Glutamatergic neuron (in vitro differentiated cells): ENCODE data around the gene SAE1. TPM values are rescaled to one million over a fixed set of nuclear protein-coding genes. Genes with fewer than 3 reads are reported as not detected.

Experiments
- DNase-seq: peaks from one replicate; pipeline ENCODE4 v3.0.0; 2022
- H3K27ac Mint-ChIP-seq: one replicate; pipeline ENCODE4 v1.8.0; 2020; ENCODE audit warnings: mild to moderate bottlenecking, mixed read lengths, inconsistent platforms; ENCODE audit not compliant: unreplicated experiment
- H3K27me3 Mint-ChIP-seq: one replicate; pipeline ENCODE4 v1.8.0; 2020; ENCODE audit warnings: mild to moderate bottlenecking, moderate library complexity, mixed read lengths, inconsistent platforms; ENCODE audit not compliant: unreplicated experiment
- H3K36me3 Mint-ChIP-seq: one replicate; pipeline ENCODE4 v1.8.0; 2020; ENCODE audit warnings: mild to moderate bottlenecking, mixed read lengths, inconsistent platforms; ENCODE audit not compliant: unreplicated experiment
- H3K4me1 Mint-ChIP-seq: one replicate; pipeline ENCODE4 v1.8.0; 2020; ENCODE audit warnings: mild to moderate bottlenecking, low read depth, mixed read lengths, inconsistent platforms; ENCODE audit not compliant: unreplicated experiment
- H3K4me3 Mint-ChIP-seq: one replicate; pipeline ENCODE4 v1.8.0; 2020; ENCODE audit warnings: mild to moderate bottlenecking, mixed read lengths, inconsistent platforms; ENCODE audit not compliant: unreplicated experiment
- H3K9me3 Mint-ChIP-seq: one replicate; pipeline ENCODE4 v1.8.0; 2020; ENCODE audit warnings: mild to moderate bottlenecking, moderate library complexity, mixed read lengths, inconsistent platforms; ENCODE audit not compliant: unreplicated experiment
- total RNA-seq: library from RNA; stranded (reverse); fragmentation: NEBNext Ultra II Directional; extraction: Animal tissue kit (Norgen Biotek cat#: 25700); gene quantifications from one replicate; pipeline ENCODE4 v1.2.1, GENCODE V29; 2021; ENCODE audit not compliant: unreplicated experiment
- TF ChIP-seq, protein P1 (sequence below): fragments of 200-600 bp; sonication (generic); IDR thresholded peaks from one replicate; pipeline ENCODE4 v1.5.0; 2021; ENCODE audit not compliant: partially characterized antibody, unreplicated experiment

SAE1 gene
- total RNA-seq, 1 donor from 2014 or later, result 79.9 TPM

DNA sequence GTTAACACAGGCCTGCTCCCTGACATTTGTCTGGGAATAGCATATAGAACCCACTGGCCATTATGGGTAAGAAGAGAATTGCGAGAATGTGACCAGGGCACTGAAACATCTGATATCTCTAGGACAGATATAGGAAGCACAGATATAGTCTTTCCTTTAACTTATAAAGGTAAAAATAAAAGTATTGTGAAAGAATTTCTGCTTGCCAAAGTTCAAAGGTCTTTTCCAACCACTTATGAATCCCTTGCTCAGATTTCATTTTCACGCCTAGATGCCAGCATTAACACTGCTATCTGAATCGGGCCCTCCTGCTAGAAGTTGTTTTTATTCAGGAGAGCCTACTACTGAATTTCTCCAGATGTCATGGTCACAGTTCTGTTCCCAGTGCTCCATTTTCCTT is 72.6 kb downstream of the SAE1 start:
- Mint-ChIP-seq H3K27me3 (peaks cover 5% of the 10 kb centered on the region), H3K4me1 (no peaks in the 10 kb centered on the region), H3K27ac (no peak overlapping the region), H3K4me3 (no peak overlapping the region), H3K36me3 (no peaks in the 10 kb centered on the region), H3K9me3 (no peaks in the 10 kb centered on the region)
- no peak for DNase-seq
- TF ChIP-seq, protein P1, sequence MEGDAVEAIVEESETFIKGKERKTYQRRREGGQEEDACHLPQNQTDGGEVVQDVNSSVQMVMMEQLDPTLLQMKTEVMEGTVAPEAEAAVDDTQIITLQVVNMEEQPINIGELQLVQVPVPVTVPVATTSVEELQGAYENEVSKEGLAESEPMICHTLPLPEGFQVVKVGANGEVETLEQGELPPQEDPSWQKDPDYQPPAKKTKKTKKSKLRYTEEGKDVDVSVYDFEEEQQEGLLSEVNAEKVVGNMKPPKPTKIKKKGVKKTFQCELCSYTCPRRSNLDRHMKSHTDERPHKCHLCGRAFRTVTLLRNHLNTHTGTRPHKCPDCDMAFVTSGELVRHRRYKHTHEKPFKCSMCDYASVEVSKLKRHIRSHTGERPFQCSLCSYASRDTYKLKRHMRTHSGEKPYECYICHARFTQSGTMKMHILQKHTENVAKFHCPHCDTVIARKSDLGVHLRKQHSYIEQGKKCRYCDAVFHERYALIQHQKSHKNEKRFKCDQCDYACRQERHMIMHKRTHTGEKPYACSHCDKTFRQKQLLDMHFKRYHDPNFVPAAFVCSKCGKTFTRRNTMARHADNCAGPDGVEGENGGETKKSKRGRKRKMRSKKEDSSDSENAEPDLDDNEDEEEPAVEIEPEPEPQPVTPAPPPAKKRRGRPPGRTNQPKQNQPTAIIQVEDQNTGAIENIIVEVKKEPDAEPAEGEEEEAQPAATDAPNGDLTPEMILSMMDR, result no peak

DNA sequence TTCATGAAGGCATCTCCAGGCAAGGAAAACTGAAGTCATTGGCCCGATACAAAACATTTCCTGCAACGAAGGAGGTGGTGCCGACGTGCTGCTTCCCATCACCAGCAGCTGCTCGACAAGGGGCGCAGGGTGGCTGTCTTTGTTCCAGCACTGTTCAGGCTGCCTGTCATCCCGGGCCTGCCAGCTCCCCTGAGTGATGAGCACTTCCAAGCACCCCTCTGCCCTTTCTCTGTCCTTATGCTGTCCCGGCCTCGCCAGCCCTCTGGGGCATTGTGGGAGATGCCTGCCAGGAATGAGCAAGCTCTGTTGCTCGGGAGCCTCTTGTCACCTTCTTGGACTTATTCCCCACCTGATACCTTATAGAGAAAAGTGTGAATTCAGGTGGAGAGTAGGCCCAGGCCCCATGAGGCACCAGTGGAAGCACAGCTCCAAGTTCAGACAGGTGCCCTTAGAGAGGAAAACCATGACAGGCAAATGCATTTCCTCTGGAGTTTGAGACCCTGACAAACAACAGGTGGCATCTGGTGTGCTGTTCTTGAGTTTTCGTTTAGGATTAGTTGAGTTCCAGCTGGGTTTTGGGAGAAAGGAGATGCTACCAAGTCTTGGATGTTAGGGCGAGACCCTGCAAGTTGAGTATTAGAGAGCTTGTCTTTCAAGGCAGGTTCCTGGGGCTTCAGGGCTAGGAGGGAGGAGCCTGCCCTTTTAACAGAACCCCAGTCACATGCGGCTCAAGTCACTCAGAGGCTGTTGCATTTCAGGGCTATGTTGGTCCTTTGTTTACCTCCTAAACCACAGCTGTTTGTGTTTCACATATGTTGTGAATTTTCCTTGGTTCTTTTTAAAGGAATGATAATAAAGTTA is 78.9 kb downstream of the SAE1 start:
- no peaks in the 10 kb centered on the region for H3K36me3 Mint-ChIP-seq
- H3K9me3 Mint-ChIP-seq, result no peaks in the 10 kb centered on the region
- peaks cover 3% of the 10 kb centered on the region for H3K27me3 Mint-ChIP-seq
- no peak for DNase-seq
- H3K27ac Mint-ChIP-seq, result peak overlapping the region; percentile 8
- H3K4me3 Mint-ChIP-seq, result no peak overlapping the region
- no peaks in the 10 kb centered on the region for H3K4me1 Mint-ChIP-seq
- TF ChIP-seq, protein P1, result no peak

DNA sequence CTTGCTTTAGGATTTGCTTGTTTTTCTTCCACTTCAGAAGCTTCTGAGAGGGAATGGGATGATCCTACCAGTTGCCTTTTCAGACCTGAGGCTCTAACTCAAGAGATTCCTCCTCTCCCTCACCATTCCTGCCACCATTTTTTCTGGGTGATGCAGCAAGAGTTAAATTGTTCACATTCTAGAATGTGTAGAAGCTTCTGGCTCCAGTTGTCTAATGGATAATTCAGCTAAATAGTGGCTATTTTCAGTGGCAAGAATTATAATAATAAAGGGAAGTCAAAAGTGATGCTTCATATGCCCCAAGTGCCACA is 79.5 kb downstream of the SAE1 start:
- H3K4me1 Mint-ChIP-seq, result no peaks in the 10 kb centered on the region
- H3K36me3 Mint-ChIP-seq, result no peaks in the 10 kb centered on the region
- no peak overlapping the region for H3K27ac Mint-ChIP-seq

DNA sequence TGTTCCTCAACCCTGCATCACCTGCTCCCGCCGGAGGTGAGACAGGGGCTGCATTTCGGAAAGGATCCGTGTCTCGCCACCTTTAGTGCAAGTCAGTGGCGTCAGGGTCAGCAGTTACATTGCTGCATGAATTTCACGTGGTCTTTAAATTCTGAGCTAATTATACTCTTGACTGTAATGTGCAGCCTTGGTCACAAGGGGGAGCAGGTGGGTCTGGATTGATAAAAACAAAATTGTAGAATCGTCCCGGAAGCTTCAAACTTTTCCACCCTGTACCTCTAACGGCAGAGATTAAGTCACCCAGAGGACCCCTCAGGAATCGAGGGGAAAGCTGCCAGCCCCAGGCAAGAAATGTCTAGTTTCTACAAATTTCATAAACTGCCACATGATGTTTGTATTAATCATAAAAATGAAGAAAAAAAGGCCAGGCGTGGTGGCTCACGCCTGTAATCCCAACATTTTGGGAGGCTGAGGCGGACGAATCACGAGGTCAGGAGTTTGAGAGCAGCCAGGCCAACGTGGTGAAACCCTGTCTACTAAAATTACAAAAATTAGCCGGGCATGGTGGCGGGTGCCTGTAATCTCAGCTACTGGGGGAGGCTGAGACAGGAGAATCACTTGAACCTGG is 80.2 kb downstream of the SAE1 start:
- Mint-ChIP-seq H3K4me3 (no peak overlapping the region), H3K27me3 (peaks cover 3% of the 10 kb centered on the region), H3K36me3 (no peaks in the 10 kb centered on the region), H3K27ac (peak overlapping the region; percentile 1), H3K9me3 (no peaks in the 10 kb centered on the region), H3K4me1 (no peaks in the 10 kb centered on the region)
- TF ChIP-seq, protein P1, result peak; percentile 87
- peak; percentile 72 for DNase-seq

More for the DNA sequence above, 79.5 kb downstream of the SAE1 start:
- Mint-ChIP-seq H3K27me3 (peaks cover 3% of the 10 kb centered on the region), H3K9me3 (no peaks in the 10 kb centered on the region), H3K4me3 (no peak overlapping the region)
- DNase-seq, result no peak
- TF ChIP-seq, protein P1, result no peak

DNA sequence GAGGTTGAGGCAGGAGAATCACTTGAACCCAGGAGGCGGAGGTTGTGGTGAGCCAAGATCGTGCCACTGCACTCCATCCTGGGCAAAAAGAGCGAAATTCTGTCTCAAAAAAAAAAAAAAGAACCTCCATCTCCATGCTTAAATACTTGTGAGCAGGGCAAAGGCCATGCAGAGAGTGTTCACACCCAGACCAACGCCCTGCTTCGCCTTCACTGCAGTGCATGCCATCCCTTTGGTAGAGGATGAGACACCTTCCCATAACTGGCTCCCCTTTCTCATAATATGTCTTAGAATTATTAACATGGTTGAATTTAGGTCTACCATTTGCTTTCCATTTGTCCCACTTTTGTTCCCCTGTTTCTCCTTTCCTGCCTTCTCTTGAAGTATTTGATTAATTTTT is 84.9 kb downstream of the SAE1 start:
- Mint-ChIP-seq H3K36me3 (no peaks in the 10 kb centered on the region), H3K27me3 (peaks cover 2% of the 10 kb centered on the region), H3K27ac (no peak overlapping the region), H3K4me3 (no peak overlapping the region), H3K9me3 (no peaks in the 10 kb centered on the region), H3K4me1 (peaks cover 7% of the 10 kb centered on the region)
- DNase-seq, result no peak
- TF ChIP-seq, protein P1, result no peak
